Cortex of kidney (tissue), 1 donor: ENCODE measurements around the gene GALE.
"Not testable (repeated sequence)": the region's sequence is repeated elsewhere in the genome, so short reads cannot be mapped to it uniquely, and the experiment has no call there.

ENCODE experiments used
- DNase-seq: peaks from one replicate; lab custom pipeline; 2025; lab: John Stamatoyannopoulos, UW

Gene GALE

DNA sequence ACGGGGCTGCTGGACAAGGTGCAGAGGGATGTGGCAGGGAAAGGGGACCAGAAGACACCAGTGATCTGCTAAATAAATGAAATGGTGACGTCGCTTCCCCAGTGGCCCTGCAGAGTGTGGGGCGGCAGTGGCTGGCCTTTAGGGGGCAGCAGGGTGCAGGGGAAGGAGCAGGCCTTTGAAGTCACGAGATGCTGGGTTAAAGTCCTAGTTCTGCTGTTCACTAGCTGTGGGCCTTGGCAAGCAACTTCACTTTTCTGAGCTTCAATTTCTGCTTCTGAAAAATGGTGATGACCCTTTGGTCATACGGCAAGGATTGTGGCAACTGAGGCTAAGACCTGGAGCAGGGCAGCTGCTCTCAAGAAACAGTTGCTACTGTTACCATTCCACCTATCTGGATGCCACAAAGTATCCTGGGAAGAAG, 9.2 kb upstream of the GALE start:
- DNase-seq: no peak

DNA sequence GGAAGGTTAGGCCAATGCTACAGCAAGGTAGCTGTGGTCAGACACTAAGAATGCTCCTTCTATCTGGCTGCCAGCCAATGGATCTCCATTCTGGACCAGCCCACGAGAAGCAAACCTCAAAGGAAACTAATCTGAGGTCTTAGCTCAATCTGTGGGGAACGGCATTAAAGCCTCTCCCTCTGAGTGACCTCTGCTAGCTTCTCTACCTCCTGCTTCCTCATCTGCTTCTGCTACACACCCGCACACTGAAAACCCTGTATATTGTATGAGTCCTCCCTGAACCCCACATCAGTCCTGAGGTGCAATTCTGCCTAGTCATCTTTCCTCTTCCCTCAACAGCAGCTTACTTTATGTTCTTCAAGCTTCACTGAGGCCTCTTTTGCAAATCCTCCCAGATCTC, 6.9 kb upstream of the GALE start:
- DNase-seq: no peak

GRCh38 chr1:23806280-23806679, 5.7 kb upstream of the GALE start:
- no peak for DNase-seq

DNA sequence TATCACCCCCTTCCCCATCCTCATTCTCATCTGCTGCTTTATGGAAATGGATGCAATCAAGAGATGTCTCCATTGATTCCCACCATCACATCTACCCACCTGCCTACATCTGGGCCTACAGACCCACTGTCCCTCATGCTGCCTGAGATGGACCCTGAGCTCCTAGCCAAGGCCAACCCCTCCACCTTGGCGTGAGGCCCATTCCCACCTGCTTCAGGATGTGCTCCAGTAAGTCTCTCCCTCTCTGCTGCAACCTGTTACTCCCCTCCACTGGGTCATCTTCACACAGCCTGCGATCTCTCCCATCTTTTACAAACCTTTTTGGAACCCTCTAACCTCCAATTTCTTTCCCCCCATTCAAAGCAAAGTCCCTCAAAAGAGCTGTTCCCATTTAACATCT, 4.5 kb upstream of the GALE start:
- no peak for DNase-seq

DNA sequence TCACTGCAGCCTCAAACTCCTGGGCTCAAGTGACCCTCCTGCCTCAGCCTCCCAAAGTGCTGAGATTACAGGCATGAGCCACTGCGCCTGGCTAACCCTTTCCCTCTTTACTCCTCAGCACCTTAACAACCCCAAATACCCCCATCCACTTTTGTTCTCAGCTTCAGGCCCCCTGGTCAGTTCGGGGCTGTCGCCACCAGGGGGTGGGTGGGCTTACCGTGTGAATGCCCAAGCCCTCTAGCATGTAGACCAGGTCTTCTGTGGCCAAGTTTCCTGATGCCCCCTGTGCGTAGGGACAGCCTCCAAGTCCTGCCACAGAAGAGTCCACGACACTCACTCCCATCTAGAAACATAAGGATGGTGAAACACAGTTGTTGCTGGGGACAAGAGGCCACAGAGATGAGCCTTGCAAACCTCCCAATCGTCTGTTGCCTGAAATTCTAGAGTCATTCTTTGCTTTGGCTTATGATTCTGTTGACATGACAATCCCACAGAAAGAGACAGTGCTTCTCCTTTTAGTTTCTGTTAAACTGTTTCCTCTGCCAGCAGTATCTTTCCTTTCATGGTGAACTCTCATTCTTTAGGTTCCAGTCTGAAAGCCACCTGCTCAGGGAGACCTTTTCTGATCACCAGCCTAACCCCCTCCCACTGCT, 3.8 kb upstream of the GALE start:
- no peak for DNase-seq

DNA sequence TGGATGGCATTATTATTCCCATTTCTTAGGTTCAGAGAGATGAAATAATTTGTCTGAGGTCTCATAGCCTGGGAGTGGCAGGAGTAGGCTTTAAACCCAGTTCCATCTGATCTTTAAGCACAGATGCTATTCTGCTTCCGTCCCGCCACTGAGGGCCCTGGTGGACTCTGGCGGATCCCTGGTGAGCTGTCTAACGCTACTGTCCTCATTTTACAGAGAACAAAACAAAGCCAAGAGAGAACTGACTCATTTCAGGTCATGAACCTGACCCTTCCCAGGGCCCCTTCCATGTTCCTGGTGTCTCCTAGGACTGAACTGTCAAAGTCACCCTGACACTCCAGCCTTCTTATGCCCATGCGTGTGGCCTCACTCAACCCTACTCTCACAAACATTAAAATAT, 3.1 kb upstream of the GALE start:
- no peak for DNase-seq

DNA sequence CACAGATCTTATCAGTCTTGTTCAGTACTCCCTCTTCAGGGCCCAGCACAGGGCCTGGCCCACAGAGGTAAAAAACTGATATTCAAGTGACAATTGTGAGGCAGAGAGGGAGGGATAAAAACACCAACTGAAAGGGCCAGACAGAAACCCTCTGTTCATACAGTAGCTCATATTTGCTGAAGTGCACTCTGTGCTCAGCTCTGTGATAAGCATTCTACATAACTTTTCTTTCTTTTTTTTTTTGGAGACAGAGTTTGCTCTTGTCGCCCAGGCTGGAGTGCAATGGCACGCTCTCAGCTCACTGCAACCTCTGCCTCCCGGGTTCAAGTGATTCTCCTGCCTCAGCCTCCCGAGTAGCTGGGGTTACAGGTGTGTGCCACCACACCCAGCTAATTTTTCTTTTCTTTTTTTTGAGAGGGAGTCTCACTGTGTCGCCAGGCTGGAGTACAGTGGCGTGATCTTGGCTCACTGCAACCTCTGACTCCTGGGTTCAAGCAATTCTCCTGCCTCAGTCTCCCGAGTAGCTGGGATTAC, 2.3 kb upstream of the GALE start:
- DNase-seq: not testable (repeated sequence)

GRCh38 chr1:23801876-23802275, 1.3 kb upstream of the GALE start:
- DNase-seq: no peak

- DNase-seq: no peak
Measured at GRCh38 chr1:23801338-23801748, 789 bp upstream of the GALE start.

- no peak for DNase-seq
Measured at GRCh38 chr1:23799570-23800399, 769 bp downstream of the GALE start.

DNA sequence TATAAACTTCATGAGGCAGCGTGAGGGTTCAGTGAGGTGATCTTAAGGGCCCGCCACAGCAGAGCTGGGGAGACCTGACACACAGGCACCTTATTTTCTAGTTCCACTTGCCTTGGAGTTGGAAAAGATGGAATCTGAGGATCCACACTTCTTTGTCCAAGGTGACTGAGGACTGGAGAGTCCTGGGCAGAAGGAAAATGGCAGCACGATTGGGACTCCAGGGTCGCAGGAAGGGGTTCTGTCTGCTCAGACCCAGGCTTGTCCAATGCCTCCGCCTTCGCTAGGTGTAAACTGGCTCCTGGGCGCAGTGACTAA, 1.3 kb downstream of the GALE start:
- DNase-seq: no peak

- DNase-seq: no peak
Measured at GRCh38 chr1:23798662-23799142, 1.9 kb downstream of the GALE start.

DNA sequence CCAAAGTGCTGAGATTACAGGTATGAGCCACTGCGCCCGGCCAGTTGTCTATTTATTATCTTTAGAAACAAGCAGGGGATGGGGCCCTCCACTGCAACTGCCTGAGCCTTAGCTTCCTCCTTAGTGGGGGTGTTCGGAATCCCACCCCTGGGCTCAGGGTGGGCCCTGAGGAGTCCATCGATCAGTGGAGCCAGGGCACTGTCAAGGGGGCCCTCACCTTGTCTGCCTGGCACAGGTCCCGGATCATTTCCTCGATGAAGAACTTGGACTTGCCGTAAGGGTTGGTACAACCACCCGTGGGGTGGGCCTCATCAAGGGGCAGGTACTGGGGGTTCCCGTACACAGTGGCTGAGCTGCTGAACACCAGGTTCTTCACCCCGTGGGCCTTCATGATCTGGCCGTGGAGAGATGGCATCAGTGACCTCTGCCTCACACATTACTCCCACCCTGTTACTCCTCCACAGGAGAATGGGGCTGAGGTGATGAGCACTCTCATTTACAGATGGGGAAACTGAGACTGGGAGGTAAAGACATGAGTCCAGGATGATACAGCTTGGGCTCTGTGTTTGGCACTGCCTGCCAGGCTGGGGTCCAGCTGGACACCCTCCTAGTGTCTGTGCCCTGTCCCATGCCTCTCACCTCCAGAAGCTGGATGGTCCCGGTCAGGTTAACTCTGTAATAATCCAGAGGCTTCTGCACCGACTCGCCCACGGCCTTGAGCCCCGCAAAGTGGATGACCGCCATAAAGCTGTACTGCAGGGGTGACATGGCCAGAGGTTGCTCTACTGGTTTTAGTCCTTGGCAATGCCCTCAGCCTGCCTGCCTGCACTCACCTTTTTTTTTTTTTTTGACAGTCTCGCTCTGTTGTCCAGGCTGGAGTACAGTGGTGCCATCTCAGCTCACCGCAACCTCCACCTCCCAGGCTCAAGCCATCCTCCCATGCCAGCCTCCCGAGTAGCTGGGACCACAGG, 2.8 kb downstream of the GALE start:
- no peak for DNase-seq

- DNase-seq: no peak
Measured at GRCh38 chr1:23796466-23797271, 3.9 kb downstream of the GALE start.

- DNase-seq: no peak
Measured at GRCh38 chr1:23795676-23796465, 4.7 kb downstream of the GALE start.

- DNase-seq: not testable (repeated sequence)
Measured at GRCh38 chr1:23794732-23795182, 5.8 kb downstream of the GALE start.

- DNase-seq: no peak
Measured at GRCh38 chr1:23793861-23794731, 6.5 kb downstream of the GALE start.

DNA sequence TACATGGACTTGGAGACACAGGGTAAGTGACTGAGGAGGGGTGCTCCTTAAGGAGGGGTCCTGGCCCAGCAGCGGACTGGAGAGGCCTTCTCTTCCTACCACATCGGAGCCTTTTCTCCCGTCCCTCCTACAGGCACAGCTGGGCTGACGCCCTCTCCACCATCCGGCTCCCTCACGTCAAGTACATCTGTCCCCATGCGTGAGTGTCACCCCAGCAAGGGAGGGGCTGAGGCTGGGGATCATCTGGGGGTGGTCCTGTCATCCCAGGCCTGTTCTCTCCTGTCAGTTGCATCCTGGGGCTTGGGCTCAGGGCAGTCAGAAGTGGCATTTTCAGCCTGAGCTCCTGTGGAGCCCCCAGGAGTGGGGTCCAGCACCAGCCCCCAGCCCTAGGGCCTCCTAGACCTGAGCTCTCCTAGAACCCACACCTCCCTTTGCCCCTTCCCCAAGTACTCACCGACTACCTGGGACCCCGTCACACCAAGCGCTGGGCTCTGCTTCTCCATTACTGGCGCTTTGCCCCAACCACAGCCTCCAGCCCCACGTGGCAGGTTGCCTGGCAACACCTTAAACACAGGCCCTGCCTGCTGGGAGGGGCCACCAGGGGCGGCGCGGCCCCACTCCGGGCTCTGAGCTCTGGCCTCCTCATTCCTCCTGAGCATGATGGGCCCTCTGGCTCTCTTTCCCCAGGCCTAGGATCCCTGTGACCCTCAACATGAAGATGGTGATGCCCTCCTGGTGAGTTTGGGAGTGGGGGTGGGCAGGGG, 7.4 kb downstream of the GALE start:
- no peak for DNase-seq
